ENCODE data around the gene BSPH1. TPM values are rescaled to one million over a fixed set of nuclear protein-coding genes. Genes with fewer than 3 reads are reported as not detected.

Gene BSPH1
- total and polyA plus RNA-seq, 2 experiments from 2014 or later = not detected

DNA sequence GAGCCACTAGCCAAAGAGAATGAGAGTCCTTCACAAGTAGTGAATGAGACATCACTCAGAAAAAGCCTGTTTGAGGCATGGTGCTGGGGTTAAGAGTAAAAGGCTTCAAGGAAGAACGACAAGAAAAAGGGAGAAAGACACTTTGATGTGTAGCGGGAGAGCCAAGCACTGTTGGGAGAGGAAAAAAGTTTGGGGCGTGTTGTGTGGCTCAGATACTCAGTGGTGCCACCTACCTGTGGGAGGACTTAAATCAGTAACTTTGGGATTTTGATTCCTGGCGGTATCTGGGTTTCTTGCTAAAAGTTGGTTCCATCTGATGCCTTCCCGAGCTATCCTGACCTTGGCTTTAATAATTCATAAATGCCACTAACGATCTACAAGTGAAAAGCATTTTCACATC is 14.8 kb upstream of the BSPH1 start:
- H3K4me3 ChIP-seq = no peak overlapping the region
- DNase-seq (ENCODE audit: low read depth in 1 of 2, low spot score in 1 of 2) = no peak
- H3K9me3 ChIP-seq (ENCODE audit: low read depth) = no peaks in the 10 kb centered on the region
- no peaks in the 10 kb centered on the region for H3K4me1 ChIP-seq (ENCODE audit: low read depth)
- TF ChIP-seq, protein P1, sequence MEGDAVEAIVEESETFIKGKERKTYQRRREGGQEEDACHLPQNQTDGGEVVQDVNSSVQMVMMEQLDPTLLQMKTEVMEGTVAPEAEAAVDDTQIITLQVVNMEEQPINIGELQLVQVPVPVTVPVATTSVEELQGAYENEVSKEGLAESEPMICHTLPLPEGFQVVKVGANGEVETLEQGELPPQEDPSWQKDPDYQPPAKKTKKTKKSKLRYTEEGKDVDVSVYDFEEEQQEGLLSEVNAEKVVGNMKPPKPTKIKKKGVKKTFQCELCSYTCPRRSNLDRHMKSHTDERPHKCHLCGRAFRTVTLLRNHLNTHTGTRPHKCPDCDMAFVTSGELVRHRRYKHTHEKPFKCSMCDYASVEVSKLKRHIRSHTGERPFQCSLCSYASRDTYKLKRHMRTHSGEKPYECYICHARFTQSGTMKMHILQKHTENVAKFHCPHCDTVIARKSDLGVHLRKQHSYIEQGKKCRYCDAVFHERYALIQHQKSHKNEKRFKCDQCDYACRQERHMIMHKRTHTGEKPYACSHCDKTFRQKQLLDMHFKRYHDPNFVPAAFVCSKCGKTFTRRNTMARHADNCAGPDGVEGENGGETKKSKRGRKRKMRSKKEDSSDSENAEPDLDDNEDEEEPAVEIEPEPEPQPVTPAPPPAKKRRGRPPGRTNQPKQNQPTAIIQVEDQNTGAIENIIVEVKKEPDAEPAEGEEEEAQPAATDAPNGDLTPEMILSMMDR (IDR thresholded peaks at IDR 0.05; ENCODE audit: low read depth, low read length) = no peak
- H3K36me3 ChIP-seq = no peaks in the 10 kb centered on the region
- no peaks in the 10 kb centered on the region for H3K27me3 ChIP-seq
- H3K27ac ChIP-seq = no peak overlapping the region

DNA sequence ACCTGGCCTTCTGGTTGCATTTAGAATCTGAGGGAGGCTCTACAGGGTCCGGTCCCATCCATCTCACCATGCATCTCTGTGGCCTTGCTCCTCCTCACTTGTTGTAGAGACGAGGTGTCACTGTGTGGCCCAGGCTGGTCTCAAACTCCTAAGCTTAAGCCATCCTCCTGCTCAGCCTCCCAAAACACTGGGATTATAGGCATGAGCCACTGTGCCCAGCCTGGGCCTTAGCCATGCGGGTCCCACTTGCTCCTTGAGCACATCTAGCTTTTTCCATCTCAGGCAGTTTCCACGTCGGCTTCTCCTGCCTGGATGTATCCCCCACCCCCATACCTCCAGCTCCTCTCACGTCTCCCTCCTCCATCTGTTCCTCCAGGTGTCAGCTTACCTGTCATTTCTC is 12.3 kb upstream of the BSPH1 start:
- Histone ChIP-seq H3K4me3 (no peak overlapping the region), H3K27me3 (no peaks in the 10 kb centered on the region), H3K27ac (no peak overlapping the region), H3K4me1 (ENCODE audit: low read depth) (no peaks in the 10 kb centered on the region), H3K36me3 (no peaks in the 10 kb centered on the region), H3K9me3 (ENCODE audit: low read depth) (no peaks in the 10 kb centered on the region)
- no peak for DNase-seq (ENCODE audit: low read depth in 1 of 2, low spot score in 1 of 2)
- TF ChIP-seq, protein P1 (IDR thresholded peaks at IDR 0.05; ENCODE audit: low read depth, low read length) = no peak

DNA sequence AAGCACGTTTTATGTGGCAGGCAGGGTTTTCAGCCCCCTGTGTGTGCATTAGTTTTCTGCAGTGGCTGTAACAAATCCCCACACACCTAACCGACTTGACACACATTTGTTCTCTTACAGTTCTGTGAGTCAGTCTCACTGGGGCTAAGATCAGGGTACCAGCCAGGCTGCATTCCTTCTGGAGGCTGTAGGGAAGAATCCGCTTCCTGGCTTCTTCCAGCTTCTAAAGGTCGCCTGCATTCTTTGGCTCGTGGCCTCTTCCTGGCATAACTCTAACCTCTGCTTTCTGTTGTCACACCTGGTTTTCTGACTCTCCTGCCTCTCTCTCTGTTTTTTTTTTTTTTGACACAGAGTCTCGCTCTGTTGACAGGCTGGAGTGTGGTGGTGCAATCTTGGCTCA is 8.9 kb upstream of the BSPH1 start:
- TF ChIP-seq, protein P1 (IDR thresholded peaks at IDR 0.05; ENCODE audit: low read depth, low read length) = no peak
- Histone ChIP-seq H3K36me3 (no peaks in the 10 kb centered on the region), H3K9me3 (ENCODE audit: low read depth) (no peaks in the 10 kb centered on the region), H3K27me3 (no peaks in the 10 kb centered on the region), H3K4me3 (no peak overlapping the region), H3K4me1 (ENCODE audit: low read depth) (no peaks in the 10 kb centered on the region), H3K27ac (no peak overlapping the region)
- no peak for DNase-seq (ENCODE audit: low read depth in 1 of 2, low spot score in 1 of 2)

DNA sequence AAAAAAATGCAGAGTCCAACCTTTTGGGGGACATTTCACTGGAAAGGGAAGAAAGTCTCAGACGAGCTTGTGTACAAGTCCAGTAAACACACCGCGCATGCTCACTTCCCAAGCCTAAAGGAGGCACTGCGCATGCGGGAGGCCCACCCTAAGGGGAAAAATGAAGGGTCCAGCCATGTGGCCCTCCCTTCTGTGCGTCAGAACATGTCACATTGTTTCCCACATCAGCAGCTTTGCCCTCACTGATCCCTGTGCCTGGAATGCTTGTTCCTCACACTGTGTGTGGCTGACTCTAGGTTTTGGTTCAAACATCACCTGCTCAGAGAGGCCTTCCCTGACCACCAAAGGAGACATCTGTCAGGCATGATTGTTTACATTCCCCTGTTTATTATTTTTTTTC is 6.8 kb upstream of the BSPH1 start:
- H3K27ac ChIP-seq = no peak overlapping the region
- H3K27me3 ChIP-seq = no peaks in the 10 kb centered on the region
- H3K4me1 ChIP-seq (ENCODE audit: low read depth) = no peaks in the 10 kb centered on the region
- no peak overlapping the region for H3K4me3 ChIP-seq
- no peaks in the 10 kb centered on the region for H3K9me3 ChIP-seq (ENCODE audit: low read depth)
- TF ChIP-seq, protein P1 (IDR thresholded peaks at IDR 0.05; ENCODE audit: low read depth, low read length) = no peak
- H3K36me3 ChIP-seq = no peaks in the 10 kb centered on the region
- no peak for DNase-seq (ENCODE audit: low read depth in 1 of 2, low spot score in 1 of 2)

DNA sequence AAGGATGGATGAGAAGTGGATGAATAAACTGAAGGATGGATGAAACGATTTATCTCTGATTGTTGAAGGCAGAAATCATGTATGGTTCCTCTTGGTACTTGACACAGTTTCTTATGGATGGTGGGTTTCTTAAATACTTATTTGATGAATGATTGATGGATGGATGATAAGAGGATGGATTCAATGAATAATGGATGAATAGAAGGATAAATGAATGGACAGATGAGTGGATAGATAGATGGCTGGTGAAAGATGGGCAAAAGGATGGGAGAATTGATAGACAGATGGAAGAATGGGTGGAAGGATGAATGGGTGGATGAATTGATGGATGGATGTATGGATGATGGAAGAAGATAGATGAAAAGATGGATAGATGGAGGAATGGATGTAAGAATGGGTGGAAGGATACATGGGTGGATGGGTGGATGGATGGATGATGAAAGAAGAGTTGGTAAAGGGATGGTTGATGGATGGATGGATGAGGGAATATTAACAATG is 4.3 kb upstream of the BSPH1 start:
- Histone ChIP-seq H3K27me3 (no peaks in the 10 kb centered on the region), H3K4me3 (no peak overlapping the region), H3K4me1 (ENCODE audit: low read depth) (no peaks in the 10 kb centered on the region), H3K9me3 (ENCODE audit: low read depth) (no peaks in the 10 kb centered on the region), H3K36me3 (no peaks in the 10 kb centered on the region), H3K27ac (no peak overlapping the region)
- TF ChIP-seq, protein P1 (IDR thresholded peaks at IDR 0.05; ENCODE audit: low read depth, low read length) = no peak
- DNase-seq (ENCODE audit: low read depth in 1 of 2, low spot score in 1 of 2) = no peak

Measured in cardiac muscle cell (in vitro differentiated cells and primary cell).